Activated CD4-positive, alpha-beta T cell treated with anti-CD3 and anti-CD28 coated beads, Interleukin-2, amount 50 U/mL, for 24 hours (primary cell): ENCODE data around the gene SNED1.

ENCODE experiments used
- DNase-seq, 2 donors: peaks; one replicate each; pipeline ENCODE4 v3.0.0-alpha.2; 2020; ENCODE audit warnings: low read depth in 1 of 2, low spot score in 1 of 2

SNED1 gene

GRCh38 chr2:240997856-240998705 is at the start of gene SNED1:
Gene SNED1, plus strand, starts transcription at chr2:240998618. Its CDS starts 220 bp downstream, at chr2:240998838.
- DNase-seq = no peak

- DNase-seq = no peak
Measured at GRCh38 chr2:240948905-240949790, 49.3 kb upstream of the SNED1 start.

- DNase-seq = no peak
Measured at GRCh38 chr2:240949791-240950705, 48.4 kb upstream of the SNED1 start.

- no peak for DNase-seq
Measured at GRCh38 chr2:240951045-240951594, 47.3 kb upstream of the SNED1 start.

GRCh38 chr2:240952496-240953246 is 45.7 kb upstream of the SNED1 start:
- no peak for DNase-seq

- no peak for DNase-seq
Measured at GRCh38 chr2:240953426-240954410, 44.7 kb upstream of the SNED1 start.

- DNase-seq = no peak
Measured at GRCh38 chr2:240954436-240955305, 43.7 kb upstream of the SNED1 start.

GRCh38 chr2:240955306-240956170 is 42.9 kb upstream of the SNED1 start:
- no peak for DNase-seq

GRCh38 chr2:240956171-240956934 is 42.1 kb upstream of the SNED1 start:
- DNase-seq = no peak

GRCh38 chr2:240956935-240957655 is 41.3 kb upstream of the SNED1 start:
- DNase-seq = no peak

GRCh38 chr2:240957656-240958365 is 40.6 kb upstream of the SNED1 start:
- no peak for DNase-seq

- DNase-seq = no peak
Measured at GRCh38 chr2:240958366-240959213, 39.8 kb upstream of the SNED1 start.

- no peak for DNase-seq
Measured at GRCh38 chr2:240959214-240959940, 39.0 kb upstream of the SNED1 start.
